CD4-positive, alpha-beta T cell (primary cell): ENCODE data around the gene PDLIM5. TPM values are rescaled to one million over a fixed set of nuclear protein-coding genes. Genes with fewer than 3 reads are reported as not detected.
"Not testable (repeated sequence)": the region's sequence is repeated elsewhere in the genome, so short reads cannot be mapped to it uniquely, and the experiment has no call there.

Experiments used
- ATAC-seq: fragments of 200-7000 bp; cut with Tn5 transposase; one replicate; pipeline ENCODE4 v1.10.0; 2022; ENCODE audit warnings: mild to moderate bottlenecking; ENCODE audit not compliant: poor library complexity
- CTCF ChIA-PET: fragments of 350-600 bp; sonication (Branson Sonifier 250); formaldehyde crosslinking; loops from one replicate; lab custom pipeline; 2021; ENCODE audit warnings: antibody characterized with exemption, inconsistent platforms; lab: Charles Lee
- POLR2A ChIA-PET: fragments of 350-600 bp; sonication (Branson Sonifier 250); formaldehyde crosslinking; loops from one replicate; lab custom pipeline; 2021; ENCODE audit warnings: antibody characterized with exemption, inconsistent platforms; lab: Charles Lee
- DNase-seq, 14 experiments: peaks; one replicate each; pipeline ENCODE4 v3.0.0-alpha.2; 2013 to 2020; ENCODE audit warnings: mixed read lengths in 2 of 14
- H3K27ac ChIP-seq, 2 donors: one replicate each; pipeline versions ENCODE4 v1.5.1 to v1.7.0; 2013; ENCODE audit warnings: low read length in 2 of 2, low read depth in 1 of 2, mild to moderate bottlenecking in 1 of 2
- H3K27me3 ChIP-seq, 2 experiments: 1 replicate in 1 of 2; 2 replicates in 1 of 2; pipeline versions ENCODE4 v1.6.1 to v1.7.0; 2013; ENCODE audit warnings: low read length in 2 of 2, control low read depth in 1 of 2, mild to moderate bottlenecking in 1 of 2, moderate library complexity in 1 of 2; ENCODE audit not compliant: insufficient read depth in 2 of 2, control insufficient read depth in 1 of 2
- H3K36me3 ChIP-seq: one replicate; pipeline ENCODE4 v1.6.1; 2013; ENCODE audit warnings: low read length, control low read depth; ENCODE audit not compliant: insufficient read depth
- H3K4me1 ChIP-seq: one replicate; pipeline ENCODE4 v1.6.1; 2013; ENCODE audit warnings: low read length, control low read depth; ENCODE audit not compliant: insufficient read depth
- H3K4me3 ChIP-seq: one replicate; pipeline ENCODE4 v1.5.1; 2013; ENCODE audit warnings: mild to moderate bottlenecking, low read length, moderate library complexity
- H3K9me3 ChIP-seq, 2 experiments: 1 replicate in 1 of 2; 2 replicates in 1 of 2; pipeline versions ENCODE4 v1.6.1 to v1.7.0; 2013; ENCODE audit warnings: low read length in 2 of 2, mild to moderate bottlenecking in 2 of 2, control low read depth in 1 of 2, moderate library complexity in 1 of 2; ENCODE audit not compliant: control insufficient read depth in 1 of 2, insufficient read depth in 1 of 2
- H3K27ac Mint-ChIP-seq: one replicate; pipeline ENCODE4 v1.8.0; 2020; ENCODE audit warnings: mixed read lengths
- H3K27me3 Mint-ChIP-seq: one replicate; pipeline ENCODE4 v1.8.0; 2021; ENCODE audit warnings: mixed read lengths
- H3K36me3 Mint-ChIP-seq: one replicate; pipeline ENCODE4 v1.8.0; 2021; ENCODE audit warnings: low read depth, mixed read lengths
- H3K4me1 Mint-ChIP-seq: one replicate; pipeline ENCODE4 v1.8.0; 2021; ENCODE audit warnings: low read depth, mixed read lengths
- H3K4me3 Mint-ChIP-seq: one replicate; pipeline ENCODE4 v1.8.0; 2020; ENCODE audit warnings: mild to moderate bottlenecking, mixed read lengths
- H3K9me3 Mint-ChIP-seq: one replicate; pipeline ENCODE4 v1.8.0; 2020; ENCODE audit warnings: mixed read lengths
- CTCF ChIP-seq: fragments of 200-600 bp; IDR thresholded peaks from one replicate; pipeline ENCODE4 v1.8.0; 2022; ENCODE audit warnings: antibody characterized with exemption, mild to moderate bottlenecking
- intact Hi-C, 2 experiments: fragments of 100-400 bp; cut with DNase I in 1 of 2; cut with micrococcal nuclease in 1 of 2; formaldehyde crosslinking; loops; one replicate each; pipeline versions ENCODE4 v1.15.1 to v1.9.0; 2023 to 2025; cut with DNase I, micrococcal nuclease
- total RNA-seq, 174 experiments: library from RNA in 2 of 174; stranded (reverse) in 2 of 174; gene quantifications; one replicate each; pipeline ENCODE4 v1.2.3 and lab custom pipeline; 2021 to 2026

The PDLIM5 gene
- total RNA-seq, 2 experiments from 2014 or later = 23.0 to 23.1 TPM

GRCh38 chr4:94623126-94623911, 171.6 kb downstream of the PDLIM5 start:
- H3K4me1 ChIP-seq = no peaks in the 10 kb centered on the region
- no peaks in the 10 kb centered on the region for H3K9me3 ChIP-seq
- no peak for ATAC-seq
- Mint-ChIP-seq H3K27me3 (no peaks in the 10 kb centered on the region), H3K9me3 (no peaks in the 10 kb centered on the region), H3K4me1 (no peaks in the 10 kb centered on the region), H3K27ac (no peak overlapping the region), H3K36me3 (peaks cover 31% of the 10 kb centered on the region), H3K4me3 (no peak overlapping the region)
- CTCF ChIA-PET = no interaction called here
- H3K4me3 ChIP-seq = no peak overlapping the region
- DNase-seq = no peak
- POLR2A ChIA-PET = no interaction called here
- no peak overlapping the region for H3K27ac ChIP-seq
- no peaks in the 10 kb centered on the region for H3K36me3 ChIP-seq
- intact Hi-C loops = loop anchor here in 1 of 2 experiments (5.0 kb wide), 1 partner anchor 469 kb away; no protein-coding TSS in a partner anchor
- TF ChIP-seq CTCF = no peak
- no peaks in the 10 kb centered on the region for H3K27me3 ChIP-seq

GRCh38 chr4:94626942-94627341, 175.2 kb downstream of the PDLIM5 start:
- Histone ChIP-seq H3K27me3 (no peaks in the 10 kb centered on the region), H3K9me3 (no peaks in the 10 kb centered on the region), H3K4me3 (no peak overlapping the region), H3K27ac (no peak overlapping the region), H3K36me3 (no peaks in the 10 kb centered on the region), H3K4me1 (no peaks in the 10 kb centered on the region)
- Mint-ChIP-seq H3K4me3 (no peak overlapping the region), H3K4me1 (no peaks in the 10 kb centered on the region), H3K9me3 (no peaks in the 10 kb centered on the region), H3K27me3 (no peaks in the 10 kb centered on the region), H3K27ac (no peak overlapping the region), H3K36me3 (peaks cover 28% of the 10 kb centered on the region)
- intact Hi-C loops = no loop called here
- ATAC-seq = no peak
- TF ChIP-seq CTCF = no peak
- DNase-seq = no peak
- ChIA-PET POLR2A (no interaction called here), CTCF (no interaction called here)

- H3K9me3 Mint-ChIP-seq, ATAC-seq, H3K4me3 Mint-ChIP-seq, DNase-seq, H3K4me1 ChIP-seq, intact Hi-C loops, H3K27me3 Mint-ChIP-seq, H3K27ac Mint-ChIP-seq, H3K27me3 ChIP-seq, H3K4me1 Mint-ChIP-seq, POLR2A ChIA-PET, H3K4me3 ChIP-seq, H3K36me3 ChIP-seq, H3K27ac ChIP-seq, H3K9me3 ChIP-seq: not testable (repeated sequence)
- CTCF ChIA-PET = interaction anchor here (1.2 kb wide), 1 partner anchor 20 kb away, joined by 3 read pairs; no protein-coding TSS in a partner anchor
- peaks cover 19% of the 10 kb centered on the region for H3K36me3 Mint-ChIP-seq
Measured at GRCh38 chr4:94629058-94629457, 177.3 kb downstream of the PDLIM5 start.
